ENCODE data around the gene JMJD1C.

GRCh38 chr10:63213489-63213888 lies 252.3 kb downstream of the JMJD1C start:
- TF ChIP-seq, protein P1, sequence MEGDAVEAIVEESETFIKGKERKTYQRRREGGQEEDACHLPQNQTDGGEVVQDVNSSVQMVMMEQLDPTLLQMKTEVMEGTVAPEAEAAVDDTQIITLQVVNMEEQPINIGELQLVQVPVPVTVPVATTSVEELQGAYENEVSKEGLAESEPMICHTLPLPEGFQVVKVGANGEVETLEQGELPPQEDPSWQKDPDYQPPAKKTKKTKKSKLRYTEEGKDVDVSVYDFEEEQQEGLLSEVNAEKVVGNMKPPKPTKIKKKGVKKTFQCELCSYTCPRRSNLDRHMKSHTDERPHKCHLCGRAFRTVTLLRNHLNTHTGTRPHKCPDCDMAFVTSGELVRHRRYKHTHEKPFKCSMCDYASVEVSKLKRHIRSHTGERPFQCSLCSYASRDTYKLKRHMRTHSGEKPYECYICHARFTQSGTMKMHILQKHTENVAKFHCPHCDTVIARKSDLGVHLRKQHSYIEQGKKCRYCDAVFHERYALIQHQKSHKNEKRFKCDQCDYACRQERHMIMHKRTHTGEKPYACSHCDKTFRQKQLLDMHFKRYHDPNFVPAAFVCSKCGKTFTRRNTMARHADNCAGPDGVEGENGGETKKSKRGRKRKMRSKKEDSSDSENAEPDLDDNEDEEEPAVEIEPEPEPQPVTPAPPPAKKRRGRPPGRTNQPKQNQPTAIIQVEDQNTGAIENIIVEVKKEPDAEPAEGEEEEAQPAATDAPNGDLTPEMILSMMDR (IDR thresholded peaks at IDR 0.05; ENCODE audit: low read depth, low read length): no peak
- TF ChIP-seq EZH2phosphoT487 (IDR thresholded peaks at IDR 0.05; ENCODE audit: low read depth): no peak
